B cell (primary cell): ENCODE results near the gene TTC1. TPM values are rescaled to one million over a fixed set of nuclear protein-coding genes. Genes with fewer than 3 reads are reported as not detected.

Experiments used
- ATAC-seq: fragments of 200-7000 bp; cut with Tn5 transposase; one replicate; pipeline ENCODE4 v1.10.0; 2021; ENCODE audit warnings: low read depth, mild to moderate bottlenecking, moderate number of reproducible peaks, moderate library complexity
- CTCF ChIA-PET: fragments of 350-600 bp; sonication (Branson Sonifier 250); formaldehyde crosslinking; loops from one replicate; lab custom pipeline; 2021; ENCODE audit warnings: antibody characterized with exemption, inconsistent platforms; lab: Charles Lee
- POLR2A ChIA-PET: fragments of 350-600 bp; sonication (Branson Sonifier 250); formaldehyde crosslinking; loops from one replicate; lab custom pipeline; 2021; ENCODE audit warnings: antibody characterized with exemption; lab: Charles Lee
- DNase-seq: peaks from one replicate; pipeline ENCODE4 v3.0.0; 2013
- H2AFZ ChIP-seq: 2 replicates; pipeline ENCODE4 v1.6.1; 2012; ENCODE audit warnings: mild to moderate bottlenecking, low read depth, low read length; ENCODE audit not compliant: insufficient read depth, poor library complexity, severe bottlenecking
- H3K27ac ChIP-seq, 2 donors: 1 replicate in 1 of 2; 2 replicates in 1 of 2; pipeline ENCODE4 v1.5.1; 2012 to 2013; ENCODE audit warnings: low read length in 2 of 2, mild to moderate bottlenecking in 2 of 2, moderate library complexity in 1 of 2
- H3K27me3 ChIP-seq, 4 experiments: fragments of 200-600 bp in 1 of 4; sonication (generic) in 1 of 4; replicated peaks in 1 of 4; 1 replicate in 2 of 4; 2 replicates in 2 of 4; pipeline versions ENCODE4 v1.6.1 to v1.7.0; 2013 to 2016; ENCODE audit warnings: low read length in 3 of 4, mild to moderate bottlenecking in 2 of 4, mixed read lengths in 1 of 4, moderate library complexity in 1 of 4; ENCODE audit not compliant: insufficient read depth in 4 of 4, control insufficient read depth in 3 of 4; ENCODE audit errors: control extremely low read depth in 1 of 4
- H3K36me3 ChIP-seq, 2 experiments: replicated peaks in 1 of 2; 1 replicate in 1 of 2; 2 replicates in 1 of 2; pipeline versions ENCODE4 v1.6.1 to v1.7.1; 2013; ENCODE audit warnings: low read length in 1 of 2; ENCODE audit not compliant: insufficient read depth in 2 of 2, control insufficient read depth in 1 of 2; ENCODE audit errors: control extremely low read depth in 1 of 2, extremely low read depth in 1 of 2
- H3K4me1 ChIP-seq, 2 donors: fragments of 200-600 bp in 1 of 2; sonication (generic) in 1 of 2; 1 replicate in 1 of 2; 2 replicates in 1 of 2; pipeline versions ENCODE4 v1.5.1 to v1.6.1; 2013 to 2017; ENCODE audit warnings: low read length in 2 of 2; ENCODE audit not compliant: control insufficient read depth in 2 of 2, insufficient read depth in 2 of 2
- H3K4me2 ChIP-seq: replicated peaks from 2 replicates; pipeline ENCODE3; 2012; ENCODE audit warnings: mild to moderate bottlenecking, low read depth, low read length; ENCODE audit not compliant: poor library complexity, severe bottlenecking
- H3K4me3 ChIP-seq, 5 experiments: fragments of 200-600 bp in 1 of 5; sonication (generic) in 1 of 5; 1 replicate in 3 of 5; 2 replicates in 2 of 5; pipeline versions ENCODE4 v1.5.1 to v1.7.0; 2011 to 2016; ENCODE audit warnings: low read length in 4 of 5, mild to moderate bottlenecking in 4 of 5, low read depth in 2 of 5, control low read depth in 1 of 5, moderate library complexity in 1 of 5; ENCODE audit not compliant: insufficient read depth in 1 of 5; ENCODE audit errors: control extremely low read depth in 1 of 5, extremely low read depth in 1 of 5
- H3K79me2 ChIP-seq: fragments of 200-600 bp; sonication (generic); one replicate; pipeline ENCODE4 v1.6.0; 2016; ENCODE audit warnings: low read length; ENCODE audit not compliant: control insufficient read depth, insufficient read depth
- H3K9ac ChIP-seq: fragments of 200-600 bp; sonication (generic); 2 replicates; pipeline ENCODE4 v1.6.1; 2017; ENCODE audit warnings: mild to moderate bottlenecking, low read length, moderate library complexity
- H3K9me3 ChIP-seq, 3 donors: one replicate each; pipeline versions ENCODE4 v1.6.1 to v1.7.1; 2013; ENCODE audit warnings: low read length in 2 of 3; ENCODE audit not compliant: control insufficient read depth in 2 of 3, insufficient read depth in 1 of 3; ENCODE audit errors: control extremely low read depth in 1 of 3
- H4K20me1 ChIP-seq: 2 replicates; pipeline ENCODE4 v1.6.0; 2012; ENCODE audit warnings: mild to moderate bottlenecking, low read length; ENCODE audit not compliant: insufficient read depth, control insufficient read depth, poor library complexity, severe bottlenecking
- H3K27ac Mint-ChIP-seq: one replicate; pipeline ENCODE4 v1.8.0; 2021; ENCODE audit warnings: mixed read lengths
- H3K27me3 Mint-ChIP-seq: one replicate; pipeline ENCODE4 v1.8.0; 2021; ENCODE audit warnings: mixed read lengths
- H3K4me1 Mint-ChIP-seq: one replicate; pipeline ENCODE4 v1.8.0; 2021; ENCODE audit warnings: mixed read lengths
- H3K4me3 Mint-ChIP-seq: one replicate; pipeline ENCODE4 v1.8.0; 2021; ENCODE audit warnings: mixed read lengths
- H3K9me3 Mint-ChIP-seq: one replicate; pipeline ENCODE4 v1.8.0; 2022; ENCODE audit warnings: mixed read lengths; ENCODE audit not compliant: insufficient read depth
- EZH2 ChIP-seq: IDR thresholded peaks from 2 replicates; pipeline ENCODE4 v1.6.1; 2012; ENCODE audit warnings: borderline replicate concordance, low read depth, mild to moderate bottlenecking, moderate library complexity, low read length; ENCODE audit not compliant: insufficient read depth, poor library complexity, severe bottlenecking
- WGBS: methylation state at CpG from one replicate; pipeline ENCODE4 v1.1.5; 2013; ENCODE audit warnings: missing lambda C conversion rate; ENCODE audit not compliant: insufficient coverage; 5-methylcytosine and 5-hydroxymethylcytosine counted together
- intact Hi-C: fragments of 100-400 bp; cut with micrococcal nuclease; formaldehyde crosslinking; loops from one replicate; pipeline ENCODE4 v1.10.0; 2022
- polyA plus RNA-seq: library from polyadenylated mRNA; depleted of rRNA; stranded (reverse); fragments of >200 nt; gene quantifications from 2 replicates; pipeline ENCODE4 v1.2.3, GENCODE V29; 2012
- total RNA-seq, 2 donors: library from RNA; stranded (reverse); fragments of 120-200 nt in 1 of 2; gene quantifications; 1 replicate in 1 of 2; 2 replicates in 1 of 2; pipeline versions ENCODE4 v1.2.3 to v1.2.4, GENCODE V29; 2013 to 2022
- TF ChIP-seq, protein P1 (sequence below): fragments of 200-600 bp; IDR thresholded peaks from one replicate; pipeline ENCODE4 v1.8.0; 2022; ENCODE audit warnings: antibody characterized with exemption, mild to moderate bottlenecking

The TTC1 gene
- total and polyA plus RNA-seq, 2 donors (not counting 1 experiment from before 2014, with no cell fraction given), result 12.1 to 40.4 TPM

DNA sequence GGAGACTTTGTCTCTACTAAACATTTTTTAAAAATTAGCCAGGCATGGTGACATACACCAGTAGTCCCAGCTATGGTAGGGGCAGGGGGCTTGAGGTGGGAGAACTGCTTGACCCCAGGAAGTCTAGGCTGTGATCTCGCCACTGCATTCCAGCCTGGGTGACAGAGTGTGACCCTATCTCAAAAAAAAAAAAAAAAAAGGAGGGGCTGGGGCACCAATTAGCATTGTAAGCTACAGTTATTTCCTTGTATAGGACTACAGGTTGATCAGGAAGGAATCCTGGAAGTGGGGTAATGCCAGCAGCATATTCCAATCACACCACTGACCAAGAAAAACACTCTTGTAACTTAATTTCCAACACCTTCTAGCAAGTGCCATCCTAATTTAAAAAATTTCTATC is 78.3 kb downstream of the TTC1 start:
- TF ChIP-seq, protein P1, sequence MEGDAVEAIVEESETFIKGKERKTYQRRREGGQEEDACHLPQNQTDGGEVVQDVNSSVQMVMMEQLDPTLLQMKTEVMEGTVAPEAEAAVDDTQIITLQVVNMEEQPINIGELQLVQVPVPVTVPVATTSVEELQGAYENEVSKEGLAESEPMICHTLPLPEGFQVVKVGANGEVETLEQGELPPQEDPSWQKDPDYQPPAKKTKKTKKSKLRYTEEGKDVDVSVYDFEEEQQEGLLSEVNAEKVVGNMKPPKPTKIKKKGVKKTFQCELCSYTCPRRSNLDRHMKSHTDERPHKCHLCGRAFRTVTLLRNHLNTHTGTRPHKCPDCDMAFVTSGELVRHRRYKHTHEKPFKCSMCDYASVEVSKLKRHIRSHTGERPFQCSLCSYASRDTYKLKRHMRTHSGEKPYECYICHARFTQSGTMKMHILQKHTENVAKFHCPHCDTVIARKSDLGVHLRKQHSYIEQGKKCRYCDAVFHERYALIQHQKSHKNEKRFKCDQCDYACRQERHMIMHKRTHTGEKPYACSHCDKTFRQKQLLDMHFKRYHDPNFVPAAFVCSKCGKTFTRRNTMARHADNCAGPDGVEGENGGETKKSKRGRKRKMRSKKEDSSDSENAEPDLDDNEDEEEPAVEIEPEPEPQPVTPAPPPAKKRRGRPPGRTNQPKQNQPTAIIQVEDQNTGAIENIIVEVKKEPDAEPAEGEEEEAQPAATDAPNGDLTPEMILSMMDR, result no peak
- no peak for TF ChIP-seq EZH2
- Histone ChIP-seq H3K79me2 (no peaks in the 10 kb centered on the region), H3K27ac (no peak overlapping the region), H3K36me3 (peaks cover 0 to 2% of the 10 kb centered on the region in 2 experiments), H3K27me3 (no peaks in the 10 kb centered on the region), H4K20me1 (no peaks in the 10 kb centered on the region), H2AFZ (no peak overlapping the region), H3K4me2 (no peak overlapping the region), H3K9me3 (no peaks in the 10 kb centered on the region), H3K4me1 (no peaks in the 10 kb centered on the region), H3K4me3 (no peak overlapping the region), H3K9ac (no peak overlapping the region)
- intact Hi-C loops, result no loop called here
- Mint-ChIP-seq H3K9me3 (no peaks in the 10 kb centered on the region), H3K27me3 (no peaks in the 10 kb centered on the region), H3K4me1 (peaks cover 7% of the 10 kb centered on the region), H3K27ac (no peak overlapping the region), H3K4me3 (no peak overlapping the region)
- ATAC-seq (no peak), DNase-seq (no peak)
- no CpG with 5 or more reads among the region's 1 CpG for WGBS
- CTCF ChIA-PET, result interaction anchor here (0.6 kb wide), 1 partner anchor 131 kb away, joined by 4 read pairs; no protein-coding TSS in a partner anchor
- POLR2A ChIA-PET, result no interaction called here

DNA sequence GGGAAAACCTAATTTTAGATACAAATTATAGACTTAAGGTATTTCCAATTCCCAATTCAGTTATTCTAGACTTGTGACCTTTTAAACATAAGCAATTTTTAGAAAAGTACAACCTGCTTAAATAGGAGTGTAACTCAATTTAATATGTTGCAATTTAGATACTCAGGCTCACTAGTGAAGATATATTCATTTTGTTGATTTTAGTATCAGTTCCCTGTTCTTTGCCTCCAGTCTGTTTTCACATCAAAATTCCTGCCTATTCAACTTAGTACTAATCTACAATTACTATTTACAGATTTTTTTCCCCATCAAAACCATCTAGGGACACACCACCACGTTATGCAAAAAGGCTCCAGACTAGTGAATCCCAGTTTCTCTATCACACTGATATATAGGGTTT is 79.9 kb downstream of the TTC1 start:
- intact Hi-C loops, result no loop called here
- Histone ChIP-seq H3K36me3 (peaks cover 5 to 18% of the 10 kb centered on the region in 2 experiments), H3K4me2 (no peak overlapping the region), H3K9ac (no peak overlapping the region), H3K4me3 (no peak overlapping the region), H3K79me2 (no peaks in the 10 kb centered on the region), H2AFZ (no peak overlapping the region), H4K20me1 (peaks cover 4% of the 10 kb centered on the region), H3K27ac (no peak overlapping the region), H3K9me3 (no peaks in the 10 kb centered on the region), H3K27me3 (no peaks in the 10 kb centered on the region), H3K4me1 (peaks cover 0 to 7% of the 10 kb centered on the region in 2 donors)
- CTCF ChIA-PET, result no interaction called here
- no peak overlapping the region for H3K27ac Mint-ChIP-seq
- H3K27me3 Mint-ChIP-seq, result no peaks in the 10 kb centered on the region
- POLR2A ChIA-PET, result no interaction called here
- H3K4me1 Mint-ChIP-seq, result peaks cover 15% of the 10 kb centered on the region
- DNase-seq, result no peak
- H3K9me3 Mint-ChIP-seq, result no peaks in the 10 kb centered on the region
- WGBS, result no CpG with 5 or more reads among the region's 1 CpG
- no peak overlapping the region for H3K4me3 Mint-ChIP-seq
- TF ChIP-seq, protein P1, result no peak
- no peak for TF ChIP-seq EZH2
- no peak for ATAC-seq
